ENCODE results near the gene CFAP45.

The CFAP45 gene

DNA sequence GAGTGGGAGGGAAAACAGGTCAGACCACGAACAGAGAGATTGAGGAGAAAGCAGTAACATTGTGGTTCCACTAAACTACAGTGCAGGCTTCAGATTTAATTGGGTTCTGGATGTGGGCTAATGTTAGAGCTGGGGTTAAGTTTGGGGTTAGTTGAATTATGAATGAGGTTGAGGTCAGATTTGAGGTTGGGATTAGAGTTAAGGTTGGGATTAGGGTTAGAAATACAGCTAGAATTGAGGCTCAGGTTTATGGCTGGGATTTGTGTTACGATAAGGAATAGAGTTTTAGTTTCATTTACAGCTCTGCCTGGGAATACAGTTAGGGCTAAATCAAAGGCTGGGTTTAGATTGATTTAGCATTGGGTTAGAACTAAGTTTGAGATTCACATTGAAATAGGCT is 35.7 kb downstream of the CFAP45 start:
- Histone ChIP-seq H3K18ac (ENCODE audit: low read length) (no peak overlapping the region), H3K14ac (ENCODE audit: low read length) (no peak overlapping the region), H3K4me2 (ENCODE audit: insufficient read depth, low read length, poor library complexity, severe bottlenecking) (no peak overlapping the region), H3K27ac (replicated peaks; ENCODE audit: low read length) (no peak overlapping the region), H3K4me1 (ENCODE audit: control insufficient read depth in 2 of 2, insufficient read depth in 1 of 2, low read depth in 1 of 2, low read length in 2 of 2) (peaks cover 0 to 3% of the 10 kb centered on the region in 2 donors), H2BK120ac (ENCODE audit: low read depth, low read length) (no peak overlapping the region), H3K4me3 (ENCODE audit: low read length in 2 of 2) (no peak overlapping the region), H3K79me1 (ENCODE audit: low read depth, low read length) (no peaks in the 10 kb centered on the region), H2BK5ac (ENCODE audit: low read length) (no peak overlapping the region), H3K36me3 (replicated peaks in 1 of 2; ENCODE audit: control insufficient read depth in 2 of 2, insufficient read depth in 2 of 2, low read length in 2 of 2) (no peaks in the 10 kb centered on the region), H3K23ac (ENCODE audit: low read depth, low read length, poor library complexity) (no peak overlapping the region), H4K91ac (ENCODE audit: low read depth, low read length, poor library complexity) (no peak overlapping the region), H2BK15ac (ENCODE audit: low read length) (no peak overlapping the region), H3K9ac (ENCODE audit: low read depth, low read length, poor library complexity) (no peak overlapping the region), H2AK5ac (ENCODE audit: low read depth, low read length) (no peak overlapping the region), H3K4ac (ENCODE audit: low read length) (no peak overlapping the region), H2AFZ (ENCODE audit: low read length) (no peak overlapping the region), H4K8ac (ENCODE audit: low read depth, low read length) (no peak overlapping the region), H2BK12ac (ENCODE audit: low read length) (no peak overlapping the region), H3K9me3 (replicated peaks in 1 of 2; ENCODE audit: control insufficient read depth in 2 of 2, insufficient read depth in 1 of 2, low read depth in 1 of 2, low read length in 2 of 2) (no peaks in the 10 kb centered on the region), H3K27me3 (ENCODE audit: control insufficient read depth in 3 of 3, insufficient read depth in 3 of 3, low read depth in 1 of 3, low read length in 3 of 3) (peaks cover 0 to 58% (median 2%) of the 10 kb centered on the region in 3 experiments)
- DNase-seq (ENCODE audit: low spot score): no peak
- no CpG with 5 or more reads among the region's 2 CpGs for WGBS, 2 donors (ENCODE audit: extremely low coverage in 2 of 2, insufficient read length in 2 of 2, insufficient replicate concordance in 1 of 2)

DNA sequence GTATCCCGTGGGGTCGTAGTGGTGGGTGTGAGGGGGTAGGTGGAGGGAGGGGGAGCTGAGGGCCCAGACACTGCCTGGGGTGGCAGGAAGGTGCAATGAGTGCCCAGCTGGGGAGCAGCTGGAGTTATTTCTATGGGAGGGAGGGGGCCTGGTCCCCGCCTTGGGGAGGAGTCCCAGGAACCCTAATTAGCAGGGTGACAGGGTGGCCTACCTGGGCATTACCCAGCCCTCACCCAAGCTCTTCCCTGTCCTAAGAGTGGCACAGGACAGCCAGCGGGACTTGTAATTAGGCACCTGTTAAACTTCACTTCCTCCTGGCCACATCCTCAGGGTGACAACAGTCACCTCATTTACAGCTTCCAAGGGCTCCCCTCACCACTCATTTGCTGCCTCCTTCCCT is 37.4 kb downstream of the CFAP45 start, which contains the start of gene VSIG8:
VSIG8 (minus strand) TSS at position 101 of the 400 bp plus-strand sequence. CDS start 136 bp downstream, outside the sequence.
- no peak for DNase-seq (ENCODE audit: low spot score)

DNA sequence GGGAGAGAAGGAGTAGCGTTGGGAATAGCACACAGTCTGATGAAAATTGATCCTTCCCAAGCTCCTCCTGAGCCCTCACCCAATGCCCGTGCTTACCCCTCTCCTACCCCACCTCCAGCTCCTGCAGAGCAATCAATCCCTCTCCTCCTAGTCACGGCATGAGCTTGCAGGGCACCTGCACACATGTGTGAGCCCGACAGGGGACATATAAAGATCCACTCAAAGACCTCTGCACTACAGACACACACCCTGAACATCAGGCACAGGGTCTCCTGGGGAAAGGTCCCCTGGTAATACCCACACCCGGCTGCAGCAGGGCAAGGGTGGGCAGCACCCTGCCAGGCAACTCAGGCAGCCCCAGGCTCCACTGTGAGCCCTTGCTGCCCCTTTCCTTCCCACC is 37.9 kb downstream of the CFAP45 start:
- H3K36me3 ChIP-seq (replicated peaks in 1 of 2; ENCODE audit: control insufficient read depth in 2 of 2, insufficient read depth in 2 of 2, low read length in 2 of 2): no peaks in the 10 kb centered on the region
- H4K8ac ChIP-seq (ENCODE audit: low read depth, low read length): no peak overlapping the region
- no peak overlapping the region for H4K91ac ChIP-seq (ENCODE audit: low read depth, low read length, poor library complexity)
- H3K4me1 ChIP-seq (ENCODE audit: control insufficient read depth in 2 of 2, insufficient read depth in 1 of 2, low read depth in 1 of 2, low read length in 2 of 2): no peaks in the 10 kb centered on the region
- no peak overlapping the region for H3K4ac ChIP-seq (ENCODE audit: low read length)
- no peak overlapping the region for H3K4me2 ChIP-seq (ENCODE audit: insufficient read depth, low read length, poor library complexity, severe bottlenecking)
- no peaks in the 10 kb centered on the region for H3K9me3 ChIP-seq (replicated peaks in 1 of 2; ENCODE audit: control insufficient read depth in 2 of 2, insufficient read depth in 1 of 2, low read depth in 1 of 2, low read length in 2 of 2)
- no peak overlapping the region for H2BK15ac ChIP-seq (ENCODE audit: low read length)
- H2BK12ac ChIP-seq (ENCODE audit: low read length): no peak overlapping the region
- no peak overlapping the region for H3K23ac ChIP-seq (ENCODE audit: low read depth, low read length, poor library complexity)
- H3K14ac ChIP-seq (ENCODE audit: low read length): peak overlapping the region; percentile 85
- H3K9ac ChIP-seq (ENCODE audit: low read depth, low read length, poor library complexity): no peak overlapping the region
- no peak overlapping the region for H2AFZ ChIP-seq (ENCODE audit: low read length)
- H3K27me3 ChIP-seq (ENCODE audit: control insufficient read depth in 3 of 3, insufficient read depth in 3 of 3, low read depth in 1 of 3, low read length in 3 of 3): peaks cover 0 to 56% (median 5%) of the 10 kb centered on the region in 3 experiments
- H2BK120ac ChIP-seq (ENCODE audit: low read depth, low read length): no peak overlapping the region
- H3K27ac ChIP-seq (replicated peaks; ENCODE audit: low read length): no peak overlapping the region
- H3K4me3 ChIP-seq (ENCODE audit: low read length in 2 of 2): peak overlapping the region in 1 of 2 donors; percentile 5
- no peak overlapping the region for H2BK5ac ChIP-seq (ENCODE audit: low read length)
- H3K18ac ChIP-seq (ENCODE audit: low read length): no peak overlapping the region
- H3K79me1 ChIP-seq (ENCODE audit: low read depth, low read length): no peaks in the 10 kb centered on the region
- H2AK5ac ChIP-seq (ENCODE audit: low read depth, low read length): peak overlapping the region; percentile 11
- DNase-seq (ENCODE audit: low spot score): no peak
- WGBS, 2 donors (ENCODE audit: extremely low coverage in 2 of 2, insufficient read length in 2 of 2, insufficient replicate concordance in 1 of 2): no CpG with 5 or more reads among the region's 5 CpGs

More for the DNA sequence above, 37.4 kb downstream of the CFAP45 start, which contains the start of gene VSIG8:
- Histone ChIP-seq H3K23ac (ENCODE audit: low read depth, low read length, poor library complexity) (no peak within 1 kb of the TSS), H3K27me3 (ENCODE audit: control insufficient read depth in 3 of 3, insufficient read depth in 3 of 3, low read depth in 1 of 3, low read length in 3 of 3) (peaks cover 0 to 60% (median 4%) of the 10 kb centered on the region in 3 experiments), H2BK15ac (ENCODE audit: low read length) (no peak within 1 kb of the TSS), H3K36me3 (replicated peaks in 1 of 2; ENCODE audit: control insufficient read depth in 2 of 2, insufficient read depth in 2 of 2, low read length in 2 of 2) (no peaks in the 10 kb centered on the region), H3K4ac (ENCODE audit: low read length) (no peak within 1 kb of the TSS), H3K14ac (ENCODE audit: low read length) (peak within 1 kb of the TSS; percentile 85), H4K8ac (ENCODE audit: low read depth, low read length) (no peak within 1 kb of the TSS), H3K79me1 (ENCODE audit: low read depth, low read length) (no peaks in the 10 kb centered on the region), H3K4me1 (ENCODE audit: control insufficient read depth in 2 of 2, insufficient read depth in 1 of 2, low read depth in 1 of 2, low read length in 2 of 2) (peaks cover 0 to under 1% of the 10 kb centered on the region in 2 donors), H3K18ac (ENCODE audit: low read length) (peak within 1 kb of the TSS; percentile 49), H2AFZ (ENCODE audit: low read length) (no peak within 1 kb of the TSS), H2AK5ac (ENCODE audit: low read depth, low read length) (peak within 1 kb of the TSS; percentile 12), H2BK5ac (ENCODE audit: low read length) (no peak within 1 kb of the TSS), H2BK12ac (ENCODE audit: low read length) (no peak within 1 kb of the TSS), H3K9me3 (replicated peaks in 1 of 2; ENCODE audit: control insufficient read depth in 2 of 2, insufficient read depth in 1 of 2, low read depth in 1 of 2, low read length in 2 of 2) (no peaks in the 10 kb centered on the region), H4K91ac (ENCODE audit: low read depth, low read length, poor library complexity) (no peak within 1 kb of the TSS), H2BK120ac (ENCODE audit: low read depth, low read length) (no peak within 1 kb of the TSS), H3K27ac (replicated peaks; ENCODE audit: low read length) (no peak within 1 kb of the TSS), H3K4me3 (ENCODE audit: low read length in 2 of 2) (peak within 1 kb of the TSS in 1 of 2 donors; percentile 5), H3K4me2 (ENCODE audit: insufficient read depth, low read length, poor library complexity, severe bottlenecking) (no peak within 1 kb of the TSS), H3K9ac (ENCODE audit: low read depth, low read length, poor library complexity) (no peak within 1 kb of the TSS)
- WGBS, 2 donors (ENCODE audit: extremely low coverage in 2 of 2, insufficient read length in 2 of 2, insufficient replicate concordance in 1 of 2): no CpG with 5 or more reads among the region's 4 CpGs

DNA sequence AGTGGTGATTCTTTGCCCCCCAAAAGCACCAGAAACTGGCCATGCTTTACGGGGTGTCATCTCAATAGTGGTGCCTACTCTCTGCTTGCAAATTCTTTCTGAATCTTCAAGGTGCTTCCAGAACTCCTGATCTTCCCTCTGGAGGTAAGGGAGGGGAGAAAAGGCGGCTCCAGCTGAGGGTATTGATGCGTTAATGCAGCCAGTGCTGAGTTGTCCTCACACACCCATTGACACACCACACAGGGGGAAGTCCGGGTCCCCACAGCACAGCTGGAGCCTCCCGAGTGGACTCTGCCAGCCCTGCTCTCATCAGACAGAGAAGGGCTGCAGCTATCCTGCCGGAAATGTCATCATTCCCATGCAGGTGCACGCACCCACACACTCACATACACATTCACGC is 38.7 kb downstream of the CFAP45 start:
- Histone ChIP-seq H2BK5ac (ENCODE audit: low read length) (no peak overlapping the region), H3K4me3 (ENCODE audit: low read length in 2 of 2) (no peak overlapping the region), H2BK12ac (ENCODE audit: low read length) (no peak overlapping the region), H2BK15ac (ENCODE audit: low read length) (no peak overlapping the region), H3K9ac (ENCODE audit: low read depth, low read length, poor library complexity) (no peak overlapping the region), H3K27me3 (ENCODE audit: control insufficient read depth in 3 of 3, insufficient read depth in 3 of 3, low read depth in 1 of 3, low read length in 3 of 3) (peaks cover 0 to 59% (median 11%) of the 10 kb centered on the region in 3 experiments), H4K91ac (ENCODE audit: low read depth, low read length, poor library complexity) (no peak overlapping the region), H3K4me2 (ENCODE audit: insufficient read depth, low read length, poor library complexity, severe bottlenecking) (no peak overlapping the region), H3K4me1 (ENCODE audit: control insufficient read depth in 2 of 2, insufficient read depth in 1 of 2, low read depth in 1 of 2, low read length in 2 of 2) (no peaks in the 10 kb centered on the region), H2AK5ac (ENCODE audit: low read depth, low read length) (peak overlapping the region; percentile 12), H3K36me3 (replicated peaks in 1 of 2; ENCODE audit: control insufficient read depth in 2 of 2, insufficient read depth in 2 of 2, low read length in 2 of 2) (no peaks in the 10 kb centered on the region), H3K79me1 (ENCODE audit: low read depth, low read length) (no peaks in the 10 kb centered on the region), H4K8ac (ENCODE audit: low read depth, low read length) (no peak overlapping the region), H3K18ac (ENCODE audit: low read length) (no peak overlapping the region), H2AFZ (ENCODE audit: low read length) (no peak overlapping the region), H2BK120ac (ENCODE audit: low read depth, low read length) (no peak overlapping the region), H3K14ac (ENCODE audit: low read length) (no peak overlapping the region), H3K27ac (replicated peaks; ENCODE audit: low read length) (no peak overlapping the region), H3K9me3 (replicated peaks in 1 of 2; ENCODE audit: control insufficient read depth in 2 of 2, insufficient read depth in 1 of 2, low read depth in 1 of 2, low read length in 2 of 2) (no peaks in the 10 kb centered on the region), H3K23ac (ENCODE audit: low read depth, low read length, poor library complexity) (no peak overlapping the region), H3K4ac (ENCODE audit: low read length) (no peak overlapping the region)
- no CpG with 5 or more reads among the region's 8 CpGs for WGBS, 2 donors (ENCODE audit: extremely low coverage in 2 of 2, insufficient read length in 2 of 2, insufficient replicate concordance in 1 of 2)
- no peak for DNase-seq (ENCODE audit: low spot score)
